Lung microvascular endothelial cell (primary cell): Measurements from ENCODE around the gene UBE2QL1. TPM values are rescaled to one million over a fixed set of nuclear protein-coding genes. Genes with fewer than 3 reads are reported as not detected.

ENCODE experiments used
- DNase-seq, 2 donors: peaks; one replicate each; pipeline versions ENCODE4 v3.0.0 to v3.0.0-alpha.2; 2010; ENCODE audit warnings: low read depth in 2 of 2
- total RNA-seq: library from RNA; depleted of rRNA; stranded (reverse); fragments of >200 nt; gene quantifications from 2 replicates; pipeline ENCODE4 v1.2.1, GENCODE V29; 2014

Gene UBE2QL1
- total RNA-seq, 1 donor from 2014 or later = 0.20 TPM

DNA sequence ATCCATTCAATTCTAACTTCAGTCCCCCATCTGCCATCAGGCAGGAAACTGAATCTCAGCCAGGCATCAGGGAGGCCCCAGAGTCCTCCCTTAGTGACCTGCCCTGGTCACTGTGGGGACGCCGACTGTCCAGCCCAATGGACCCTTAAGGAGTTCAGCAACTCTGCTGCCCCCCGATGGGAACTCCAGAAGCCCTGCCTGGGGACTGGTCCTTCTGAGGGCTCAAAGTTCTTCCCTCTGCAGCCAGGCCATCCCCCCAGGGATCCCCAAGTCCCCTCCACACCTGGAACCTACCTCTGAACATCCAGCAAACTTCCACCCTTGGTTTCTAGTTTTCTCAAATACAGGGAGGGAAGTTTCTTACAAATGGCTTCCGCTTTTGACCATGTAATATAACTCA lies 76.8 kb downstream of the UBE2QL1 start:
- DNase-seq = no peak

DNA sequence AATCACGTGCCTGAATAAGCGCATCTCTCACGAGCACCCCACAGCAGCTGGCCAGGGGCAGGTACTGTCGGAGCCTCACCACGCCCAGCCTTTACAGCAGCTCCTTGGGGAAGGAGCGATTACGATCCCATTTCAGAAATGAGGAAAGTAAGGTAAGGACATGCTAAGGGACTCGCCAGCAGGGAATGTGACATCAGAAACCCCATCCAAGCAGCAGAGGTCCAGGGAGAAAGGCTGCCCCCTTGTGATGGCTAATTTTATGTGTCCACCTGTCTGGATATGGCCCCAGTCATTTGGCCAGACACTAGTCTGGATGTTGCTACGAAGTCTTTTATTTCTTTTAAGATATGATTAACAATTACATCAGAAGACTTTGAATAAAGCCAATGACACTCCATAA lies 77.3 kb downstream of the UBE2QL1 start:
- DNase-seq = peak; percentile 24 to 64

DNA sequence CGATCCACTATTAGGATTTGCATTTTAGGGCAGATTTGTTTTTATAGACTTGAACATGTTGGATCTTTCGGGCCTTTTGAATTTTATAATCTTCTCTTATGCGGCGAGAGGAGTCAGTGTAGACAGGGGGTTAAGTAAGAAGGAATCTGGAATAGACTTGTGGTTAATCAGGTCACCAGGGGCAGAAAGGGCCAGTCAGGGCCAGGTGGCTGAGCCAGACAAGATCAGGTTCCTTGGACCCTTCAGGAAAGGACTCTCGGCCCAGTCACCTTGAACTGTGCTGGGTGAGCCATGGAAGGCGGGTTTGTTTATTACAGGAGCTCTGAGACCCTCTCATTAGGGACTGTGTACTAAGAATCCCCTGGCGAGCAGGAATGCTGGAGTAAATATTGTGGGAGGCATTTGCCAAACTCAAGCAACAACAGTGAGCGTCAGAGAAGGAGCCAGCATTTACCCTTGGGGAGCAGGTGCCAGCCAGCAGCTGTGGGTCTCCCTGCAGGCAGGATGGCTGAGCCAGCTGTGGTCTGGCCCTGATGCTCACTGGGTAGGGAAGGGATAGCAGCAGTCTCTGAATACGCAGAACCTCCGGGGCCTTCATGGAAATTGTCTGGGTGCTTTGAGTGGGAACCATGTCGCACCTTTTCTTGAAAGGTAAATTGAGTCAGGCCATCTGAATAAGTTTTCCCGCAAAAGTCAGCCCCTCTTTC lies 79.2 kb downstream of the UBE2QL1 start:
- DNase-seq = no peak

GRCh38 chr5:6535594-6535993 lies 86.9 kb downstream of the UBE2QL1 start:
- DNase-seq = no peak

GRCh38 chr5:6539060-6539459 lies 90.4 kb downstream of the UBE2QL1 start:
- no peak for DNase-seq

GRCh38 chr5:6540111-6540827 lies 91.6 kb downstream of the UBE2QL1 start:
- no peak for DNase-seq

GRCh38 chr5:6541256-6542013 lies 92.8 kb downstream of the UBE2QL1 start:
- DNase-seq = no peak

DNA sequence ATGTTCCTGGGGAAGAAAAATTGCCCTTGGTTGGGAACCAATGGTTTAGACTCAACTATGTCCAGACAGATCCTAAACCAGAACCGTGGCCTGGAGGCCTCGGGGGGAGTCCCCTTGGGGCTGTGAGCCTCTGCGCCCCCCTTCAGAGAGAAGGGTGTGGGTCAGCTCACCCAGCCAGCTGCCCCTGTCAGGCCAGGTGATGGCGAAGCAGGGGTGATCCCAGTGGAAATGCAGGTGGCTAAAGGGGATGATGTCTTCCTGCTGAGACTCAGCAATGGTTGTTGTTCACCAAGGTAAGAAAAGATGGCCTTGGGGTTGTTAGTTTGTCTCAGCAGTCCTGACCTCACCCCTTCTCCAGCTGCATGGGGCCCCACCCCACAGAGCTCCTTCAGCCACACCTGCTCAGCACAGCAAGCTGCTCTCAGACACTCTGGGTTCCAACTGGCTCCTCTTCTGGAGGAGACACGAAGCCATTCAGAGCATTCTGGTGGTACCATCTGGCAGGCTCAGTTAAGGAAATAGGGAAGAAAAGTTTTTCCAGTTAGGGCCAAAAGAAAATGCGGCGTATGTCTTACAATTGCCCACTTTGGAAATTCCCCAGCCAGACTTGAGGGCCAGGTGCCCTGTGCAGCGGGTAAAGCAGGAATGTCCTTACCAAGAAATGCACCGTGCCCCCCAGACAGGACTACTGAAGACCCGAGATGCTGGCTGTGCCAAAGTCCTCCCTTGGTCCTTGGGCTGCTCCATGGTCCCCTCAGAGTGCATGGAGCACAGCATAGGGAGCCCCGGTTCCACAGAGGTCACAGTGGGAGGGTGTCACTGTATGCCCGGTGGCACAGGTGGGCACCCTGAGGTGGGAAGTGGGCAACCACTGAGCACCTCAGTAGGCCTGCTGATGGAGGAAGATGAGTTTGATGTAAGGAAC lies 94.0 kb downstream of the UBE2QL1 start:
- DNase-seq = no peak

- DNase-seq = no peak
Observed at GRCh38 chr5:6543346-6543730, 94.7 kb downstream of the UBE2QL1 start.

- DNase-seq = no peak
Observed at GRCh38 chr5:6543830-6544560, 95.3 kb downstream of the UBE2QL1 start.

Other genes with a start within 250 kb of the UBE2QL1 start
- 6.5 and 12.1 TPM in 2 replicates for gene MED10, start 70.3 kb upstream of the UBE2QL1 start, total RNA-seq
- gene NSUN2, start 184.2 kb downstream of the UBE2QL1 start, total RNA-seq = 35.5 and 46.8 TPM in 2 replicates
- 3.6 and 4.6 TPM in 2 replicates for gene SRD5A1, start 184.6 kb downstream of the UBE2QL1 start, total RNA-seq